Stimulated activated CD4-positive, alpha-beta T cell treated with anti-CD3 and anti-CD28 coated beads, Interleukin-1b, Interleukin-23, amount 100 ng/mL, for 1 hour (primary cell): ENCODE data around the gene SECISBP2.
A peak's percentile ranks its signal among the peaks of the same experiment; 100 is the strongest.

Experiments used
- DNase-seq, 2 donors: peaks; one replicate each; pipeline ENCODE4 v3.0.0-alpha.2; 2020; ENCODE audit warnings: low read depth in 2 of 2

Gene SECISBP2

GRCh38 chr9:89408628-89409101, 90.4 kb downstream of the SECISBP2 start:
- DNase-seq = peak in 1 of 2 donors; percentile 50
